ENCODE results near the gene KLHL3. TPM values are rescaled to one million over a fixed set of nuclear protein-coding genes. Genes with fewer than 3 reads are reported as not detected.

The KLHL3 gene
- total RNA-seq, 4 donors from 2014 or later = 22.5 to 35.7 (median 27.5) TPM

- whole genome bisulfite sequencing, 2 donors = 91 to 93% methylated on average over 5 of the region's 5 CpGs
- H3K9me3 ChIP-seq = no peaks in the 10 kb centered on the region
- no peak overlapping the region for H3K27ac ChIP-seq
- no peak overlapping the region for H3K4me3 ChIP-seq
- H3K4me1 ChIP-seq = peaks cover 0 to 10% (median 0%) of the 10 kb centered on the region in 4 donors
- DNase-seq (ENCODE audit: low spot score in 2 of 2) = no peak
- H3K27me3 ChIP-seq = no peaks in the 10 kb centered on the region
- no peak for TF ChIP-seq CTCF (IDR thresholded peaks at IDR 0.05)
- TF ChIP-seq EP300 (IDR thresholded peaks at IDR 0.05) = no peak
- no peak for TF ChIP-seq POLR2A (IDR thresholded peaks at IDR 0.05)
- H3K36me3 ChIP-seq = no peaks in the 10 kb centered on the region
Observed at GRCh38 chr5:137757634-137758033, 21.7 kb upstream of the KLHL3 start.

GRCh38 chr5:137754961-137755762, 19.3 kb upstream of the KLHL3 start:
- no peak for DNase-seq (ENCODE audit: low spot score in 2 of 2)
- Histone ChIP-seq H3K27me3 (no peaks in the 10 kb centered on the region), H3K27ac (peak overlapping the region; percentile 88 to 99 (median 98)), H3K4me3 (peak overlapping the region; percentile 52 to 90 (median 84)), H3K9me3 (no peaks in the 10 kb centered on the region), H3K4me1 (peaks cover 0 to 34% (median 10%) of the 10 kb centered on the region in 4 donors), H3K36me3 (peaks cover 0 to 3% (median 0%) of the 10 kb centered on the region in 3 donors)
- 27 to 40% methylated on average over 24 to 36 of the region's 36 CpGs for WGBS, 2 donors
- no peak for TF ChIP-seq CTCF (IDR thresholded peaks at IDR 0.05)
- no peak for TF ChIP-seq POLR2A (IDR thresholded peaks at IDR 0.05)
- no peak for TF ChIP-seq EP300 (IDR thresholded peaks at IDR 0.05)

- Histone ChIP-seq H3K4me3 (peak within 1 kb of the TSS; percentile 52 to 90 (median 84)), H3K27ac (peak within 1 kb of the TSS; percentile 88 to 99 (median 98)), H3K4me1 (peaks cover 0 to 41% (median 11%) of the 10 kb centered on the region in 4 donors), H3K36me3 (peaks cover 0 to 3% (median 0%) of the 10 kb centered on the region in 3 donors), H3K9me3 (no peaks in the 10 kb centered on the region), H3K27me3 (no peaks in the 10 kb centered on the region)
- peak; percentile 92 to 93 for DNase-seq (ENCODE audit: low spot score in 2 of 2)
- TF ChIP-seq EP300 (IDR thresholded peaks at IDR 0.05) (peak; percentile 53 to 98), CTCF (IDR thresholded peaks at IDR 0.05) (no peak), POLR2A (IDR thresholded peaks at IDR 0.05) (peak; percentile 95 to 97)
- 0 to 1% methylated on average over 57 to 63 of the region's 79 CpGs for WGBS, 2 donors
Observed at GRCh38 chr5:137754188-137754960, 18.5 kb upstream of the KLHL3 start, which contains the start of gene HNRNPA0. Gene HNRNPA0, minus strand, starts transcription at chr5:137754363. Its CDS starts 297 bp downstream, at chr5:137754066.

GRCh38 chr5:137753691-137754187, 17.9 kb upstream of the KLHL3 start:
- peak; percentile 37 to 46 for DNase-seq (ENCODE audit: low spot score in 2 of 2)
- H3K4me1 ChIP-seq = peaks cover 0 to 46% (median 12%) of the 10 kb centered on the region in 4 donors
- H3K27ac ChIP-seq = peak overlapping the region; percentile 88 to 99 (median 98)
- no peak for TF ChIP-seq POLR2A (IDR thresholded peaks at IDR 0.05)
- TF ChIP-seq CTCF (IDR thresholded peaks at IDR 0.05) = no peak
- no peak for TF ChIP-seq EP300 (IDR thresholded peaks at IDR 0.05)
- no peaks in the 10 kb centered on the region for H3K9me3 ChIP-seq
- peak overlapping the region; percentile 52 to 90 (median 84) for H3K4me3 ChIP-seq
- H3K36me3 ChIP-seq = peaks cover 0 to 3% (median 0%) of the 10 kb centered on the region in 3 donors
- no peaks in the 10 kb centered on the region for H3K27me3 ChIP-seq
- 0% methylated on average over 45 of the region's 45 CpGs for WGBS, 2 donors
